Activated CD4-positive, alpha-beta T cell treated with anti-CD3 and anti-CD28 coated beads, Interleukin-2, amount 50 U/mL, for 4 hours (primary cell): ENCODE data around the gene KRT13.
"Not testable (repeated sequence)": the region's sequence is repeated elsewhere in the genome, so short reads cannot be mapped to it uniquely, and the experiment has no call there.

Source experiments
- DNase-seq, 2 experiments: peaks; one replicate each; pipeline ENCODE4 v3.0.0-alpha.2; 2020

The KRT13 gene

GRCh38 chr17:41505007-41505808 is at the start of gene KRT13:
KRT13 (minus strand) TSS chr17:41505612; CDS start chr17:41505550, 62 bp downstream.
- no peak for DNase-seq

GRCh38 chr17:41553987-41554680 is 48.7 kb upstream of the KRT13 start:
- no peak for DNase-seq

GRCh38 chr17:41553176-41553575 is 47.8 kb upstream of the KRT13 start:
- DNase-seq: no peak

- no peak for DNase-seq
These were observed 47.0 kb upstream of the KRT13 start for GRCh38 chr17:41552455-41552854.

GRCh38 chr17:41551365-41551764 is 46.0 kb upstream of the KRT13 start:
- DNase-seq: no peak

GRCh38 chr17:41549596-41550039 is 44.2 kb upstream of the KRT13 start:
- DNase-seq: no peak

GRCh38 chr17:41548844-41549595 is 43.6 kb upstream of the KRT13 start:
- peak; percentile 80 to 81 for DNase-seq

- DNase-seq: peak; percentile 58 to 66
These were observed 42.8 kb upstream of the KRT13 start for GRCh38 chr17:41547921-41548843.

GRCh38 chr17:41547378-41547841 is 42.0 kb upstream of the KRT13 start:
- no peak for DNase-seq

GRCh38 chr17:41546819-41547218 is 41.4 kb upstream of the KRT13 start:
- no peak for DNase-seq

GRCh38 chr17:41545829-41546410 is 40.5 kb upstream of the KRT13 start:
- DNase-seq: no peak

- no peak for DNase-seq
These were observed 39.5 kb upstream of the KRT13 start for GRCh38 chr17:41544935-41545334.

GRCh38 chr17:41544491-41544892 is 39.1 kb upstream of the KRT13 start:
- no peak for DNase-seq

GRCh38 chr17:41542786-41543185 is 37.4 kb upstream of the KRT13 start:
- DNase-seq: not testable (repeated sequence)

GRCh38 chr17:41542357-41542756 is 36.9 kb upstream of the KRT13 start:
- DNase-seq: no peak

- no peak for DNase-seq
These were observed 35.7 kb upstream of the KRT13 start for GRCh38 chr17:41540921-41541625.

- DNase-seq: no peak
These were observed 34.7 kb upstream of the KRT13 start for GRCh38 chr17:41539979-41540701.

GRCh38 chr17:41539071-41539492 is 33.7 kb upstream of the KRT13 start:
- no peak for DNase-seq

- no peak for DNase-seq
These were observed 33.2 kb upstream of the KRT13 start for GRCh38 chr17:41538565-41538991.

GRCh38 chr17:41537990-41538389 is 32.6 kb upstream of the KRT13 start:
- DNase-seq: no peak
